Measurements from ENCODE around the gene SNCA.

The SNCA gene

DNA sequence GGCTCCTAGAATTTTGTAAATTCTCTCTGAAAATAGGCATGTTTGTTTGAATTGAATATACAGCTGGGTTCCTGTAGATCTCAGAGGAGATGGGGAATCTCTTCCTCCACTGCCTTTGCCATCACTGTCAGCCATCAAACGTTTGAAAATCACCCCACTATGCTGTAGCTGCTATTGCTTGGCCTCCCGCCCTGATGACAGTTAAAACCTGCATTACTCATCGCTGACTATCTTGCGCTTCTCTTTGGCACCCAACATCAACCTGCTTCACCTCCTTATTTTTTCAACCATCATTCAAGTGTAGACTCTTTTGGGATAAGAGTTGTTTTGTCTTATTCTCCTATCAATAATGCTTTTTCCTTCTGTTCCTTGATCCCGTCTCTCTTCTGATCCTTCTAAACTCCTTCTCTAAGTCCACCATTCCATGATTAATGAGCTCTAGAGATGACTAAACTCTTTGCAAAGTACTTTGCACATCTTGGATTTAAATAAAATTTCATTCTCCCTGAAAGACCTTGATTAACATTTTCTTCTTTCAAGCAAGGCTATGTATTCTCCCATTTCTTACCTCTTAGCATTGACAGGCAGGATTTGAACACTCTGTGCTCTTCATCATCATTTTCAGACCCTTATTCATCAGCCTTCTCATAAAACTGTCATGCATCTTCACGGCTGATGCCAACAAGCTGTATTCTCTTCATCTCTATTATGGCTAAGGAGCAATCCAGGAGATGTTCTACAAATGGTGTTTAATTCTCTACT, 133.0 kb downstream of the SNCA start:
- DNase-seq, result no peak

DNA sequence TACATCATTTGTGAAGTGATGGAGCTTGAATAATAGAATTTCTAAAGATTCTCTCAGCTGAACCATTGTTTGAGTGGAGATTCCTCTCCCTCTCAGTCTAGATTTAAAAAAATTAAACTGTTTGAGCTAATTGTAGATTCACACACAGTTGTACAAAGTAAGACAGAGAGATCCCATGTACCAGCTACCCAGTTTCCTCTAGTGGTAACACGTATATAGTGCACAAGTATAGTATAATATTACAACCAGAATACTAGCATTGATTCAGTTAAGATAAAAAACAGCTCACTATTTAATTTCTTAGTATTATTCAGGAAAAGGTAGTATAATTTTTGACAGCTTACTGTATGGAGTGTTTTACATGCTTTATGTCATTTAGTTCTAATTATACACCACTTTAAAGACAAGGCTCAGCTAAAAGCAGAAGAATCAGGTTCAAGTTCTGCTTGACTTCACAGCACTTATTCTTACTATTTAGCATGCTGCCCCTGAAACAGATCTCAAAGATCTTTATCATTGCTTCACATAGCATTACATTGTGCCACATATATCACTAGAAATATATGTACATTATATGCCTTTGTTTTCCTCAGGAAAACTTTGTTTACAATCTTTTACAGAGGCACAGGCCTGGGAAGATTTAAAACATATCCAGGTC, 136.1 kb downstream of the SNCA start:
- no peak for DNase-seq

DNA sequence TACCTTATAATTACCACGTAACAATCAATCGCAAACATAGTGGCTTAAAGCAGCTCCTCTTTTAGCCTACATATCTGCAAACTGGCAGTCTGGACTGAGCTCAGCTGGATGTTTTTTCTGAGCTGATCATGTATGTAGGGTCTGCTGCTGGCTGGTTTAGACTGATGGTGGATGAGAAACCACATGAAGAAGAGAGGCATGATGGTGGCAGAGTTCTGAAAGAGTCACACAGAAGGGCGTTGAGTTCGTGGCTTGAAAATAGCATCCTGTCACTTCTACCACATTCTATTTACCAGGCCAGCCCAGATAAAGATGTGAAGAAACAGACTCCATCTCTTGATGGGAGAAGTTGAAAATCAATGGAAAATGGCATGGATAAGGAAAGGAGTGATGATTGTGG, 151.3 kb downstream of the SNCA start:
- DNase-seq, result no peak

DNA sequence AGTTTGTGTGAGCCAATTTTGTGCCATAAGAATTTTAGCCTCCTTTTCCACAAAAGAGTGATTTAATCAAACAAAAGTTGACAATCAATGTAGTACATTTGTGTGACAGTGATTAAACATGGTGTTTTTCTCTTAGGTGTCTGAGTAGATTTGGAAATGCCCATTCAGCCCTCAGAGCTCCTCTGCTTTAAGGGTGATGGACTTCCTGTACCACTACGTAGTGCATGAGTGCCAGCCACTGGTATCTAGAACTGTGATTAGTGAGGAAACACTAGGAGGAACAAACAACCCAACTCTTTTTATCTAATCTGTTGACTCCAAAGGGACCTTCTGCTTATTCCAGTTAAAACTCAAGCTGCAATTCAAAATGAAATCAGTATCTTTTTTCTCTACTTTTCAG, 151.7 kb downstream of the SNCA start:
- DNase-seq, result no peak

DNA sequence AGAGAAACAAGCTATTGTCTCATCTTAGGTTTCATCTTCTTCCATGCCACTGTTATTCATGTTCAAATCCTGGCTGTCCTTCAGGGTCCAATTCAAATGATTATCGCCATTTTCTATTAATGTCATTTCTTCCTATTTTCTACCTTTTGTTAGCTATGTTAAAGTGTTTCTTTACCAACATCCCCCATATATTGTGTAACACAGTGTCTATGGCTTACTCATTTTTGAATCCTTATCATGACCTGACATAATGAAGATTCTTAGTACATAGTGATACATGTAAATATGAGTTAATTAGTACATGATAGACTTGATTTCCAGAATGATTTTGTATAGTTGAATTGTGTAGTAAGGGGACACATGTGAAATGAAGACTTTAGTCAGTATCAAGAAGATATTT, 152.4 kb downstream of the SNCA start:
- no peak for DNase-seq

DNA sequence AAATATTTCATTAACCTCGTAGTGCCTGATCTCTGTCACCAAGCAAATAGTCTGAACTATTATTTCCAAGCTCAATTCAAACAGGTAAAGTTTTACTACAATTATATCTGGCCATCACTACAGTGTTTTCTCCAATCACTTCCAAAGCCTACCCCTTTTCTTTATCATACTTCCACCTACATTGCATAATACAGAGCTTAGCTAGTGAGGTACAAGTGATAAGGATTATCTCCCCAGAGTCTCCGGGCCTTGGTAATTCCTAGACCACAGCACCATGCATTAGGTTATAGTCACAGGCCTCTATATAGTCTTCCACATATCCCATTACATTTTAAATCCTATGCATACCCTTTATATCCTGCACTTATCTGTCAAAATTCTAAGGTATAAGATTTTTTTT, 154.2 kb downstream of the SNCA start:
- no peak for DNase-seq

DNA sequence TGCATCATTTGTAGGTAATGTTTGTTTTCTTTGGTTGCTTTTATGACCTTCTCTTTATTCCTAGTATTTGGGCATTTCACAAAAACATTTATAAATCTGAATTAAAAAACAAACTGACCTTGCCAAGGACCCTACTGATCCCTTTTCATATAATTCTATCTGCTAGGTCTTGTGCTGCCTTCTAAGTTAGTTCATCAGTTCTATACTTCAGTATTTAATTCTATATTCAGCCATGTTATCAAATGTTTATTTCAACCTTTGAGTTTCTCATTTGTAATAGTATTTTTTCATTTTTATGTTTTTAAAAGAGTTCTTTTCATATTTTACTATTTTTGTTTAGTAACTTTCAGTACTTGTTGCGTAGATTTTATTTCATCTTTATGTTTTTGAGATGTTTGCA, 155.3 kb downstream of the SNCA start:
- DNase-seq, result no peak

DNA sequence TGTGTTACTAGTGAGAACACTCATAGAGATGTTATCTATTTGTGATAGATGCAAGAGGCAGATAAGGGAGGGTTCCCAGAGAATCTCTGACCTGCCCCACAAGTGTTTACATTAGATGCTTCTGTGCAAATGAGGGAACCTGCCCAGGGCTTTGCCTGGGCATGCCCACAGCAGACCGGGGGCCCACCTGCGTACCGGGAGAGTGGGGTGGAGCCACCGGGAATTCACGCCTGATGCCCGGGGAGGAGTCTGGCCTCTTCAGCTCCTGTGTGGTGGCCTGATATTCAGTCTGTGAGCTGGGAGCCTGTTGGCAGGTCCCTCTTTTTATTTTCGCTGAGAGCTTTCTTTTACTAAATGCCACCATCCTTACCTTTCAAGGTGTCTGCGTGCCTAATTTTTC, 155.7 kb downstream of the SNCA start:
- no peak for DNase-seq

DNA sequence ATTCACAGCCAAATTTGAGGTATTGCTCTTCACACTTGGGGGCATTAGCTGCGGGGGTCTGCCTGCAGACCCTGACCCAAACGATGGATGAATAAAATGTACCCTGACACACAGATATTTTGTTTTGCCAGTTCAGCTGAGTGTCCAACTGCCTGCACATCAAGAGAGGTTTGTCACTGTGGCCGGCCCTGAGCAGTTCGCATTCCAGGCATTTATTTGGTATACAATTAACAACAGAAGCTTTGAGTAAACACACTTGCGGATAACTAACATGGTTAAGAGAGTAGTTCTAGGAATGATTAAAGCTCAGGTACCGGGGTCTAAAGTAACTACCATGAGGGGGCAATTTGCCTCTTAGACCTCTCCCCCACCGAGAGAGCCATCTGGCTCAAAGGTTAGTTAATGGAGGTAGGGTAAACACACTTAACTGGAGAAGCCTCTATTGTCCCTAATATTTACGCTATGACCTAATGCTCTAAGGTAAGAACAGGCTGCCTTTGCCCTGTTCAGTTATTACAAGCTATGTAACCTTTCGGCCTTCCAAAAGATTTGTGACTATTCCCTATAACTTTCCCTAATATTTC, 162.0 kb downstream of the SNCA start:
- no peak for DNase-seq
